ENCODE measurements around the gene SKAP1. TPM values are rescaled to one million over a fixed set of nuclear protein-coding genes. Genes with fewer than 3 reads are reported as not detected.
A peak's percentile ranks its signal among the peaks of the same experiment; 100 is the strongest.

The SKAP1 gene
- total RNA-seq, 1 donor from 2014 or later, result not detected

DNA sequence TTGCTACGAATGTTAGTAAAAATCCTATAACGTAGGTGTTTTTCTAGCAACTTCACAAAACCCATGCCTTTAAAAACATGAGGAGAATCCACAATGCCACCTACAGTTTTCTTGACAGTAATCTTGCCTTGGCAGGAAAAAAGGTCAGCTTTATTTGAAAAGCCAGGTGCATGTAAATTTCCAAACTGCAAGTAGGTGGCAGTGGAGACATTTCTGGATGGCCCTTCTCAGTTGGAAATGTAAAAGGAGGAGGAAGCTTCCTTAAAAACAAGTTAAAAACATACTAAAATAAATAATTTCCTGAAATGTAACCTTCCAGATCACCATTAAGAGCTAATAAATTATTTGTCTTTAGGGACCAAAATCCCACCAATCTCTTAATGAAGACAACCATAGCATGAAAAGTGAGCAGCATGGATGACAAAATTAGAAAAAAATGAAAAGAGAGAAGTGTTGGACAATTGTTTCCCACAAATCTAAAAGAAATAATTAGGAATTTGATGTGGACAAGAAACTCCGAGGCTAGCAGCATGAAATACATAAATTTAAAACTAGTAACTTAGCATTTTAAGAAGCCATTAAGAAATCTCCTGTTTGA, 170.2 kb downstream of the SKAP1 start:
- Histone ChIP-seq H3K27me3 (ENCODE audit: insufficient read depth, low read length) (peaks cover 6% of the 10 kb centered on the region), H3K4me3 (ENCODE audit: insufficient read depth, low read depth, low read length) (no peak overlapping the region), H4K20me1 (ENCODE audit: insufficient read depth, low read length) (no peaks in the 10 kb centered on the region), H2AFZ (ENCODE audit: low read depth, low read length) (no peak overlapping the region), H3K27ac (ENCODE audit: low read depth, low read length) (no peak overlapping the region), H3K4me2 (ENCODE audit: low read length) (no peak overlapping the region), H3K9ac (ENCODE audit: low read length) (no peak overlapping the region), H3K79me2 (ENCODE audit: insufficient read depth, low read length) (no peaks in the 10 kb centered on the region), H3K36me3 (ENCODE audit: insufficient read depth, low read length) (no peaks in the 10 kb centered on the region), H3K4me1 (ENCODE audit: insufficient read depth, low read length) (no peaks in the 10 kb centered on the region), H3K9me3 (ENCODE audit: insufficient read depth, low read depth, low read length) (no peaks in the 10 kb centered on the region)
- Mint-ChIP-seq H3K9me3 (ENCODE audit: unreplicated experiment) (no peaks in the 10 kb centered on the region), H3K27ac (ENCODE audit: unreplicated experiment) (no peak overlapping the region), H3K4me1 (ENCODE audit: low read depth, unreplicated experiment) (no peaks in the 10 kb centered on the region), H3K27me3 (ENCODE audit: low read depth, unreplicated experiment) (peaks cover 5% of the 10 kb centered on the region), H3K4me3 (ENCODE audit: unreplicated experiment) (no peak overlapping the region), H3K36me3 (ENCODE audit: low read depth, unreplicated experiment) (no peaks in the 10 kb centered on the region)
- no peak for TF ChIP-seq EZH2 (IDR thresholded peaks at IDR 0.05; ENCODE audit: insufficient read depth, low read length)
- TF ChIP-seq, protein P1, sequence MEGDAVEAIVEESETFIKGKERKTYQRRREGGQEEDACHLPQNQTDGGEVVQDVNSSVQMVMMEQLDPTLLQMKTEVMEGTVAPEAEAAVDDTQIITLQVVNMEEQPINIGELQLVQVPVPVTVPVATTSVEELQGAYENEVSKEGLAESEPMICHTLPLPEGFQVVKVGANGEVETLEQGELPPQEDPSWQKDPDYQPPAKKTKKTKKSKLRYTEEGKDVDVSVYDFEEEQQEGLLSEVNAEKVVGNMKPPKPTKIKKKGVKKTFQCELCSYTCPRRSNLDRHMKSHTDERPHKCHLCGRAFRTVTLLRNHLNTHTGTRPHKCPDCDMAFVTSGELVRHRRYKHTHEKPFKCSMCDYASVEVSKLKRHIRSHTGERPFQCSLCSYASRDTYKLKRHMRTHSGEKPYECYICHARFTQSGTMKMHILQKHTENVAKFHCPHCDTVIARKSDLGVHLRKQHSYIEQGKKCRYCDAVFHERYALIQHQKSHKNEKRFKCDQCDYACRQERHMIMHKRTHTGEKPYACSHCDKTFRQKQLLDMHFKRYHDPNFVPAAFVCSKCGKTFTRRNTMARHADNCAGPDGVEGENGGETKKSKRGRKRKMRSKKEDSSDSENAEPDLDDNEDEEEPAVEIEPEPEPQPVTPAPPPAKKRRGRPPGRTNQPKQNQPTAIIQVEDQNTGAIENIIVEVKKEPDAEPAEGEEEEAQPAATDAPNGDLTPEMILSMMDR (IDR thresholded peaks at IDR 0.05; ENCODE audit: insufficient read depth, low read depth, low read length), result peak; percentile 48
- no peak for DNase-seq (ENCODE audit: low read depth)
- FAIRE-seq, result no peak

DNA sequence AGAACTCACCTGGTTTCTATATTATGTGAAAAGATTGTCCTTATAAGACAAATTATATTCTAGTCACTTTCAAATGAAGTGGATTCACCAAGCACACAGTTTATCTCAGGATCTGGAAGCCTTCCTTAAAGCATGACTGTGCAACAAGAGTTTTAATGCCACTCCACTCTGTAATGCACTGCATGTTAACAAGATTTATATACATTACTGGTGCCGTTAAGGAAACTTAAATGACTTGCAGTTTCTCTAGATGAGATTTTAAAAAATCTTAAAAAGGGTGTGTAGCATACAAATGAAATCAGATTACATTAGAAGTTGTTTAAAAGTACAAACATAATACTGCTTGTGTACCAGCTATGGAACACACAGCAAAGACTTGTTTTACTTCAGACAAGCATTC, 171.7 kb downstream of the SKAP1 start:
- H3K27me3 Mint-ChIP-seq (ENCODE audit: low read depth, unreplicated experiment), result peaks cover 10% of the 10 kb centered on the region
- no peaks in the 10 kb centered on the region for H3K9me3 Mint-ChIP-seq (ENCODE audit: unreplicated experiment)
- H3K4me2 ChIP-seq (ENCODE audit: low read length), result no peak overlapping the region
- no peak overlapping the region for H2AFZ ChIP-seq (ENCODE audit: low read depth, low read length)
- H3K9me3 ChIP-seq (ENCODE audit: insufficient read depth, low read depth, low read length), result no peaks in the 10 kb centered on the region
- no peaks in the 10 kb centered on the region for H4K20me1 ChIP-seq (ENCODE audit: insufficient read depth, low read length)
- DNase-seq (ENCODE audit: low read depth), result no peak
- H3K4me1 ChIP-seq (ENCODE audit: insufficient read depth, low read length), result no peaks in the 10 kb centered on the region
- no peak overlapping the region for H3K27ac ChIP-seq (ENCODE audit: low read depth, low read length)
- no peaks in the 10 kb centered on the region for H3K36me3 Mint-ChIP-seq (ENCODE audit: low read depth, unreplicated experiment)
- H3K27me3 ChIP-seq (ENCODE audit: insufficient read depth, low read length), result peaks cover 6% of the 10 kb centered on the region
- H3K9ac ChIP-seq (ENCODE audit: low read length), result no peak overlapping the region
- TF ChIP-seq, protein P1 (IDR thresholded peaks at IDR 0.05; ENCODE audit: insufficient read depth, low read depth, low read length), result no peak
- no peak for TF ChIP-seq EZH2 (IDR thresholded peaks at IDR 0.05; ENCODE audit: insufficient read depth, low read length)
- H3K79me2 ChIP-seq (ENCODE audit: insufficient read depth, low read length), result no peaks in the 10 kb centered on the region
- H3K27ac Mint-ChIP-seq (ENCODE audit: unreplicated experiment), result no peak overlapping the region
- no peak overlapping the region for H3K4me3 Mint-ChIP-seq (ENCODE audit: unreplicated experiment)
- FAIRE-seq, result no peak
- H3K4me1 Mint-ChIP-seq (ENCODE audit: low read depth, unreplicated experiment), result no peaks in the 10 kb centered on the region
- no peaks in the 10 kb centered on the region for H3K36me3 ChIP-seq (ENCODE audit: insufficient read depth, low read length)
- no peak overlapping the region for H3K4me3 ChIP-seq (ENCODE audit: insufficient read depth, low read depth, low read length)

DNA sequence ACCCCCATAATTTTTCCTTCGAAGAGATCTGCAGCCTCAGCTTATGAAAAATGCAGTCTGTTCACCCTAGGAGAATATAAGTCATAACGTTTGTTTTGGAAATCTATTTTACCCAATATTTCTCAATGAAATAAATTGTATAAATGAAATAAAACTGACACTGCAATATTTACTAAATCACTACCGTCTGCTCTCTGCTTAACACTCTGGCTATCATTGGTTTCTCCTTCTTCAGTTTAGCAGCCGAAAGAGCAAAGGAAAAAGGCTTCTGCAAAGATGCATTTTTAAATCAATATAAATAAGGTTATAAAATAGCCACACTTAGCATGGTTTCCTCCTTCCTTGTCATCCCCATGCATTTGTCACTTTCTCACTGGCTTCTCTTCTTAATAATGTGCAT, 174.3 kb downstream of the SKAP1 start:
- H3K9me3 ChIP-seq (ENCODE audit: insufficient read depth, low read depth, low read length), result no peaks in the 10 kb centered on the region
- Mint-ChIP-seq H3K9me3 (ENCODE audit: unreplicated experiment) (no peaks in the 10 kb centered on the region), H3K4me3 (ENCODE audit: unreplicated experiment) (no peak overlapping the region), H3K27ac (ENCODE audit: unreplicated experiment) (no peak overlapping the region), H3K36me3 (ENCODE audit: low read depth, unreplicated experiment) (no peaks in the 10 kb centered on the region), H3K4me1 (ENCODE audit: low read depth, unreplicated experiment) (no peaks in the 10 kb centered on the region), H3K27me3 (ENCODE audit: low read depth, unreplicated experiment) (peaks cover 22% of the 10 kb centered on the region)
- H3K9ac ChIP-seq (ENCODE audit: low read length), result no peak overlapping the region
- no peak for DNase-seq (ENCODE audit: low read depth)
- H4K20me1 ChIP-seq (ENCODE audit: insufficient read depth, low read length), result no peaks in the 10 kb centered on the region
- H2AFZ ChIP-seq (ENCODE audit: low read depth, low read length), result no peak overlapping the region
- no peaks in the 10 kb centered on the region for H3K36me3 ChIP-seq (ENCODE audit: insufficient read depth, low read length)
- peaks cover 6% of the 10 kb centered on the region for H3K27me3 ChIP-seq (ENCODE audit: insufficient read depth, low read length)
- H3K79me2 ChIP-seq (ENCODE audit: insufficient read depth, low read length), result no peaks in the 10 kb centered on the region
- H3K27ac ChIP-seq (ENCODE audit: low read depth, low read length), result no peak overlapping the region
- no peaks in the 10 kb centered on the region for H3K4me1 ChIP-seq (ENCODE audit: insufficient read depth, low read length)
- TF ChIP-seq, protein P1 (IDR thresholded peaks at IDR 0.05; ENCODE audit: insufficient read depth, low read depth, low read length), result no peak
- TF ChIP-seq EZH2 (IDR thresholded peaks at IDR 0.05; ENCODE audit: insufficient read depth, low read length), result no peak
- no peak overlapping the region for H3K4me3 ChIP-seq (ENCODE audit: insufficient read depth, low read depth, low read length)
- FAIRE-seq, result no peak
- H3K4me2 ChIP-seq (ENCODE audit: low read length), result no peak overlapping the region
